PC-3 (cell line): ENCODE measurements around the gene ACAD8.

Experiments used
- EZH2 ChIP-seq: fragments of 300-600 bp; sonication (generic); IDR thresholded peaks from one replicate; pipeline ENCODE4 v1.6.1; 2017; ENCODE audit warnings: antibody characterized with exemption, mild to moderate bottlenecking, low read length; ENCODE audit not compliant: unreplicated experiment
- TF ChIP-seq, protein P1 (sequence below): fragments of 300-600 bp; sonication (generic); conservative IDR thresholded peaks from 2 replicates; pipeline ENCODE4 v1.5.1; 2017; ENCODE audit warnings: antibody characterized with exemption, low read depth, mild to moderate bottlenecking, low read length

DNA sequence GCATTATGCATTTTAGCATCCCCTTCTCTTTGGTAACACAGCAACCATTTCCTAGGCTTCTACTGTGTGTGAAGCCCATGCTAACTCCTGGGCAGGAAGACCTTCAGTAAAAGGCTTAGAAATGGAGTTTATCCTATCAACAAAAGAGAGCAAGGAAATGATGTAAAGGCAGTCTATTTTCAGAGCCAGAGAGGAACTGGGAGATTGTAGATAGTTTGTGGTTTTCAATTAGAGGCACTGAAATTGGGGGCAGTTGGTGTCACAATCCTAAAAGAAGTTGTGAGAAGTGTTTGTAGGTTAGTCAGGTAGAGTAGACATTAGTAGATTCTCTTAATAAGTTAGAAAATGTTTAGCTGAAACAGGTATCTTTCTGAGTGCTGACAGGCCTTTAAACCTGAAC, 7.1 kb downstream of the ACAD8 start:
- TF ChIP-seq, protein P1, sequence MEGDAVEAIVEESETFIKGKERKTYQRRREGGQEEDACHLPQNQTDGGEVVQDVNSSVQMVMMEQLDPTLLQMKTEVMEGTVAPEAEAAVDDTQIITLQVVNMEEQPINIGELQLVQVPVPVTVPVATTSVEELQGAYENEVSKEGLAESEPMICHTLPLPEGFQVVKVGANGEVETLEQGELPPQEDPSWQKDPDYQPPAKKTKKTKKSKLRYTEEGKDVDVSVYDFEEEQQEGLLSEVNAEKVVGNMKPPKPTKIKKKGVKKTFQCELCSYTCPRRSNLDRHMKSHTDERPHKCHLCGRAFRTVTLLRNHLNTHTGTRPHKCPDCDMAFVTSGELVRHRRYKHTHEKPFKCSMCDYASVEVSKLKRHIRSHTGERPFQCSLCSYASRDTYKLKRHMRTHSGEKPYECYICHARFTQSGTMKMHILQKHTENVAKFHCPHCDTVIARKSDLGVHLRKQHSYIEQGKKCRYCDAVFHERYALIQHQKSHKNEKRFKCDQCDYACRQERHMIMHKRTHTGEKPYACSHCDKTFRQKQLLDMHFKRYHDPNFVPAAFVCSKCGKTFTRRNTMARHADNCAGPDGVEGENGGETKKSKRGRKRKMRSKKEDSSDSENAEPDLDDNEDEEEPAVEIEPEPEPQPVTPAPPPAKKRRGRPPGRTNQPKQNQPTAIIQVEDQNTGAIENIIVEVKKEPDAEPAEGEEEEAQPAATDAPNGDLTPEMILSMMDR = no peak
- no peak for TF ChIP-seq EZH2
